ENCODE data around the gene LZIC. TPM values are rescaled to one million over a fixed set of nuclear protein-coding genes. Genes with fewer than 3 reads are reported as not detected.

Gene LZIC
- 20.7 and 27.2 TPM in 2 replicates for total RNA-seq

GRCh38 chr1:9942939-9943788 is at the start of gene LZIC, which contains the start of gene NMNAT1:
Gene LZIC (minus strand): TSS chr1:9943391. CDS start chr1:9936619, 6,772 bp downstream.
Gene NMNAT1 (plus strand): TSS chr1:9943475. CDS start chr1:9972074, 28,599 bp downstream.

GRCh38 chr1:9910076-9910422 is 33.1 kb downstream of the LZIC start, which contains the start of gene CTNNBIP1:
Gene CTNNBIP1 (minus strand): TSS chr1:9910269. CDS start chr1:9872064, 38,205 bp downstream.

Other genes starting within 250 kb of the LZIC start
- gene CLSTN1, start 119.4 kb downstream of the LZIC start, total RNA-seq: 62.3 and 65.1 TPM in 2 replicates
- gene CTNNBIP1, start 33.1 kb downstream of the LZIC start, total RNA-seq: 25.4 and 33.7 TPM in 2 replicates
- gene NMNAT1, start 84 bp upstream of the LZIC start, total RNA-seq: 15.6 and 18.4 TPM in 2 replicates
- gene RBP7, start 53.8 kb upstream of the LZIC start, total RNA-seq: 1.6 and 3.3 TPM in 2 replicates
- 17.7 and 21.9 TPM in 2 replicates for gene UBE4B, start 89.6 kb upstream of the LZIC start, total RNA-seq

Data from dermis lymphatic vessel endothelial cell (primary cell).